HepG2 (cell line): ENCODE results near the gene KL. TPM values are rescaled to one million over a fixed set of nuclear protein-coding genes. Genes with fewer than 3 reads are reported as not detected.

Experiments used
- ATAC-seq: fragments of 200-7000 bp; cut with Tn5 transposase; 3 replicates; pipeline ENCODE4 v1.9.1; 2020; ENCODE audit warnings: mild to moderate bottlenecking, moderate library complexity
- BruUV-seq: library from RNA; stranded (reverse); fragments of 400-500 nt; replicated peaks from 2 replicates; lab custom pipeline; 2021; lab: Mats Ljungman, UMichigan
- CTCF ChIA-PET: fragments of 300-600 bp; formaldehyde crosslinking; extraction: SDS; loops from one replicate; lab custom pipeline; 2021; ENCODE audit warnings: low total read pairs, inconsistent platforms, low intra/inter-chr PET ratio; lab: Yijun Ruan, JAX
- POLR2A ChIA-PET: fragments of 350-600 bp; sonication (Branson Sonifier 250); formaldehyde crosslinking; loops from one replicate; lab custom pipeline; 2020; ENCODE audit warnings: antibody characterized with exemption, inconsistent platforms; lab: Yijun Ruan, JAX
- DNase-seq: peaks from one replicate; pipeline ENCODE4 v3.0.0-alpha.2; 2015; ENCODE audit warnings: low spot score
- FAIRE-seq: peaks from 3 replicates; lab custom pipeline; 2011; peaks lifted over from hg19 to GRCh38; lab: Jason Lieb, UNC
- H2AFZ ChIP-seq: one replicate; pipeline ENCODE4 v1.6.1; 2011; ENCODE audit warnings: low read length, inconsistent platforms
- H3K27ac ChIP-seq: fragments of 300-600 bp; 3 replicates; pipeline ENCODE4 v1.8.0; 2011; ENCODE audit warnings: mixed run types, mild to moderate bottlenecking, mixed read lengths, low read length, inconsistent platforms; ENCODE audit not compliant: insufficient read depth; ENCODE audit errors: extremely low read length
- H3K27me3 ChIP-seq, 2 experiments: fragments of 200-600 bp in 1 of 2; 2 replicates in 1 of 2; 3 replicates in 1 of 2; pipeline versions ENCODE4 v1.6.0 to v1.8.0; 2011; ENCODE audit warnings: low read length in 2 of 2, mild to moderate bottlenecking in 2 of 2, moderate library complexity in 2 of 2, inconsistent platforms in 1 of 2; ENCODE audit not compliant: insufficient read depth in 2 of 2, control insufficient read depth in 1 of 2
- H3K36me3 ChIP-seq, 2 experiments: fragments of 200-600 bp in 1 of 2; replicated peaks in 1 of 2; 2 replicates in 1 of 2; 3 replicates in 1 of 2; pipeline versions ENCODE4 v1.5.1 to v1.8.0; 2011; ENCODE audit warnings: low read length in 2 of 2, inconsistent platforms in 1 of 2; ENCODE audit not compliant: insufficient read depth in 2 of 2, control insufficient read depth in 1 of 2
- H3K4me1 ChIP-seq: 2 replicates; pipeline ENCODE4 v1.5.1; 2012; ENCODE audit warnings: low read length, inconsistent platforms; ENCODE audit not compliant: insufficient read depth
- H3K4me2 ChIP-seq: 2 replicates; pipeline ENCODE4 v1.6.0; 2011; ENCODE audit warnings: low read depth, low read length, inconsistent platforms
- H3K4me3 ChIP-seq, 3 experiments: fragments of 200-600 bp in 1 of 3; sonication (generic), shearing (Covaris generic) in 1 of 3; replicated peaks in 1 of 3; 2 replicates each; pipeline ENCODE4 v1.5.1; 2011 to 2016; ENCODE audit warnings: low read length in 3 of 3, inconsistent platforms in 2 of 3, low read depth in 2 of 3, mild to moderate bottlenecking in 2 of 3, control low read depth in 1 of 3, mixed read lengths in 1 of 3; ENCODE audit not compliant: insufficient read depth in 1 of 3
- H3K79me2 ChIP-seq: one replicate; pipeline ENCODE4 v1.6.1; 2011; ENCODE audit warnings: low read length, inconsistent platforms; ENCODE audit not compliant: insufficient read depth
- H3K9ac ChIP-seq: 2 replicates; pipeline ENCODE4 v1.6.0; 2011; ENCODE audit warnings: mild to moderate bottlenecking, low read depth, low read length, inconsistent platforms; ENCODE audit not compliant: insufficient read depth
- H3K9me3 ChIP-seq: 2 replicates; pipeline ENCODE4 v1.5.1; 2012; ENCODE audit warnings: mild to moderate bottlenecking, low read length
- H4K20me1 ChIP-seq: 2 replicates; pipeline ENCODE4 v1.6.0; 2011; ENCODE audit warnings: inconsistent platforms, mild to moderate bottlenecking, low read length, moderate library complexity; ENCODE audit not compliant: insufficient read depth
- CBX5 ChIP-seq: sonication (generic); formaldehyde crosslinking; IDR thresholded peaks from 2 replicates; pipeline ENCODE4 v1.4.0; 2020; ENCODE audit warnings: missing genetic modification reagents, borderline replicate concordance
- FOXA1 ChIP-seq, 2 experiments: fragments of 450-650 bp in 1 of 2; sonication (generic) in 1 of 2; formaldehyde crosslinking in 1 of 2; IDR thresholded peaks; 2 replicates each; pipeline versions ENCODE4 v1.4.0 to v1.6.1; 2016 to 2020; ENCODE audit warnings: missing genetic modification reagents in 1 of 2
- KDM1A ChIP-seq: IDR thresholded peaks from 2 replicates; pipeline ENCODE4 v1.6.1; 2016; ENCODE audit warnings: missing compliant biosample characterization
- NFE2 ChIP-seq: sonication (generic); formaldehyde crosslinking; IDR thresholded peaks from 2 replicates; pipeline ENCODE4 v1.4.0; 2020; ENCODE audit warnings: missing genetic modification reagents
- ZNF30 ChIP-seq: sonication (generic); formaldehyde crosslinking; IDR thresholded peaks from 2 replicates; pipeline ENCODE4 v1.5.0; 2020; ENCODE audit warnings: mild to moderate bottlenecking, missing genetic modification reagents
- ZNF432 ChIP-seq: sonication (generic); formaldehyde crosslinking; IDR thresholded peaks from 2 replicates; pipeline ENCODE4 v1.5.0; 2020; ENCODE audit warnings: missing genetic modification reagents, mild to moderate bottlenecking, borderline replicate concordance
- ZSCAN9 ChIP-seq: IDR thresholded peaks from 2 replicates; pipeline ENCODE4 v1.6.1; 2016; ENCODE audit warnings: borderline replicate concordance
- WGBS: methylation state at CpG from one replicate; pipeline ENCODE4 v1.1.6; 2017; ENCODE audit warnings: low lambda C conversion rate; 5-methylcytosine and 5-hydroxymethylcytosine counted together
- in situ Hi-C: cut with HindIII; loops from 2 replicates; pipeline ENCODE4 v1.10.0; 2017; ENCODE audit warnings: low pct_unique_long_range_greater_than_20kb; ENCODE audit not compliant: extremely low pct_ligation_motif_present
- intact Hi-C: fragments of 100-400 bp; cut with micrococcal nuclease; formaldehyde crosslinking; loops from one replicate; pipeline ENCODE4 v1.10.0; 2022; ENCODE audit not compliant: unreplicated experiment
- polyA plus RNA-seq, 8 experiments: library from polyadenylated mRNA; depleted of rRNA in 3 of 8; stranded (reverse) in 7 of 8; unstranded in 1 of 8; fragments of >200 nt; fragmentation: Illumina TruSeq in 4 of 8; extraction: Trizol in 4 of 8; gene quantifications; 2 replicates each; pipeline versions ENCODE4 v1.2.1 to v1.2.3, GENCODE V29; 2011 to 2016; ENCODE audit warnings: low read depth in 4 of 8, missing spikeins in 1 of 8, mixed read lengths in 1 of 8; ENCODE audit not compliant: insufficient read depth in 1 of 8
- total RNA-seq, 5 experiments: library from RNA; depleted of rRNA; stranded (reverse); fragments of >200 nt; fragmentation: Illumina TruSeq; extraction: Trizol; gene quantifications; 2 replicates each; pipeline ENCODE4 v1.2.3, GENCODE V29; 2016; ENCODE audit warnings: low read depth in 1 of 5
- TF ChIP-seq, protein P1 (sequence below): sonication (generic); formaldehyde crosslinking; IDR thresholded peaks from 2 replicates; pipeline ENCODE4 v1.4.0; 2020; ENCODE audit warnings: missing genetic modification reagents, mild to moderate bottlenecking, borderline replicate concordance

Gene KL
- total and polyA plus RNA-seq, 2 of the 13 experiments (the other 11 are each of a cell fraction or from before 2014, with no cell fraction given) = not detected

DNA sequence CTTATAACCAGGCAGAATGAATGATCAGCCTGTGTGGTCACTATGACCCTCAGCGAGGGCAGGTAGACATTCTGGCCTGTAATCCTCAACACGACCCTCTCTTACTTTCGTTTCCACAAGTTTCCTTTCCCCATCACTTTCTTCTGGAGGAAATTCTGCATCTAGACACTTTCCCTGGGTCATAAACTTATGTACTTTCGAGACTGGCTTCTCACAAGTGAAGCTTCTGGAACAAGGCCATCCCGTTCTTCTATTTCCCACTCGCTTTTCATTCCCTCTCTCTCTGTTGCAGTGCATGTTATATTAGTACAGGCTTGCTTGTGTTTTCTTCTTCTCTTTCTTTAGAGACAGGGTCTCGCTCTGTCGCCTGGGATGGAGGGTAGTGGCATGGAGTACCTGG lies 23.1 kb upstream of the KL start:
- H3K27me3 ChIP-seq = 0 out of 5 replicates have a peak, but pooled peaks cover 0 to 14% of the 10 kb centered on the region in 2 experiments
- intact Hi-C loops = no loop called here
- no peaks in the 10 kb centered on the region for H3K4me1 ChIP-seq
- H3K27ac ChIP-seq = no peak overlapping the region
- DNase-seq (no peak), FAIRE-seq (no peak), ATAC-seq (no peak)
- TF ChIP-seq CBX5 (no peak), ZNF432 (CRISPR knock-in tag) (no peak), FOXA1 (IDR thresholded peaks at IDR 0.05) (no peak), FOXA1 (CRISPR knock-in tag; IDR thresholded peaks at IDR 0.05) (no peak), ZNF30 (no peak), NFE2 (CRISPR knock-in tag) (no peak), KDM1A (no peak), ZSCAN9 (CRISPR knock-in tag) (no peak)
- TF ChIP-seq, protein P1, sequence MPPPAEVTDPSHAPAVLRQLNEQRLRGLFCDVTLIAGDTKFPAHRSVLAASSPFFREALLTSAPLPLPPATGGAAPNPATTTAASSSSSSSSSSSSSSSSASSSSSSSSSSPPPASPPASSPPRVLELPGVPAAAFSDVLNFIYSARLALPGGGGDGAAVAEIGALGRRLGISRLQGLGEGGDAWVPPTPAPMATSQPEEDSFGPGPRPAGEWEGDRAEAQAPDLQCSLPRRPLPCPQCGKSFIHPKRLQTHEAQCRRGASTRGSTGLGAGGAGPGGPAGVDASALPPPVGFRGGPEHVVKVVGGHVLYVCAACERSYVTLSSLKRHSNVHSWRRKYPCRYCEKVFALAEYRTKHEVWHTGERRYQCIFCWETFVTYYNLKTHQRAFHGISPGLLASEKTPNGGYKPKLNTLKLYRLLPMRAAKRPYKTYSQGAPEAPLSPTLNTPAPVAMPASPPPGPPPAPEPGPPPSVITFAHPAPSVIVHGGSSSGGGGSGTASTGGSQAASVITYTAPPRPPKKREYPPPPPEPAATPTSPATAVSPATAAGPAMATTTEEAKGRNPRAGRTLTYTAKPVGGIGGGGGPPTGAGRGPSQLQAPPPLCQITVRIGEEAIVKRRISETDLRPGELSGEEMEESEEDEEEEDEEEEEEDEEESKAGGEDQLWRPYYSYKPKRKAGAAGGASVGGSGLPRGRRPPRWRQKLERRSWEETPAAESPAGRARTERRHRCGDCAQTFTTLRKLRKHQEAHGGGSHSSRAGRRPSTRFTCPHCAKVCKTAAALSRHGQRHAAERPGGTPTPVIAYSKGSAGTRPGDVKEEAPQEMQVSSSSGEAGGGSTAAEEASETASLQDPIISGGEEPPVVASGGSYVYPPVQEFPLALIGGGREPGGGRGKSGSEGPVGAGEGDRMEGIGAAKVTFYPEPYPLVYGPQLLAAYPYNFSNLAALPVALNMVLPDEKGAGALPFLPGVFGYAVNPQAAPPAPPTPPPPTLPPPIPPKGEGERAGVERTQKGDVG (CRISPR knock-in tag) = no peak
- no peaks in the 10 kb centered on the region for H4K20me1 ChIP-seq
- no peak overlapping the region for H3K4me2 ChIP-seq
- no peaks in the 10 kb centered on the region for H3K36me3 ChIP-seq
- no peak overlapping the region for H2AFZ ChIP-seq
- 30% methylated on average over 8 of the region's 8 CpGs for WGBS
- H3K79me2 ChIP-seq = no peaks in the 10 kb centered on the region
- no peaks in the 10 kb centered on the region for H3K9me3 ChIP-seq
- H3K9ac ChIP-seq = no peak overlapping the region
- in situ Hi-C loops = no loop called here
- no TSS peak for BruUV-seq
- POLR2A ChIA-PET = no interaction called here
- CTCF ChIA-PET = no interaction called here
- no peak overlapping the region for H3K4me3 ChIP-seq
